ENCODE data around the gene DYNLRB2. TPM values are rescaled to one million over a fixed set of nuclear protein-coding genes. Genes with fewer than 3 reads are reported as not detected.

Gene DYNLRB2
- polyA plus RNA-seq (ENCODE audit: insufficient read length), result 0.89 TPM

DNA sequence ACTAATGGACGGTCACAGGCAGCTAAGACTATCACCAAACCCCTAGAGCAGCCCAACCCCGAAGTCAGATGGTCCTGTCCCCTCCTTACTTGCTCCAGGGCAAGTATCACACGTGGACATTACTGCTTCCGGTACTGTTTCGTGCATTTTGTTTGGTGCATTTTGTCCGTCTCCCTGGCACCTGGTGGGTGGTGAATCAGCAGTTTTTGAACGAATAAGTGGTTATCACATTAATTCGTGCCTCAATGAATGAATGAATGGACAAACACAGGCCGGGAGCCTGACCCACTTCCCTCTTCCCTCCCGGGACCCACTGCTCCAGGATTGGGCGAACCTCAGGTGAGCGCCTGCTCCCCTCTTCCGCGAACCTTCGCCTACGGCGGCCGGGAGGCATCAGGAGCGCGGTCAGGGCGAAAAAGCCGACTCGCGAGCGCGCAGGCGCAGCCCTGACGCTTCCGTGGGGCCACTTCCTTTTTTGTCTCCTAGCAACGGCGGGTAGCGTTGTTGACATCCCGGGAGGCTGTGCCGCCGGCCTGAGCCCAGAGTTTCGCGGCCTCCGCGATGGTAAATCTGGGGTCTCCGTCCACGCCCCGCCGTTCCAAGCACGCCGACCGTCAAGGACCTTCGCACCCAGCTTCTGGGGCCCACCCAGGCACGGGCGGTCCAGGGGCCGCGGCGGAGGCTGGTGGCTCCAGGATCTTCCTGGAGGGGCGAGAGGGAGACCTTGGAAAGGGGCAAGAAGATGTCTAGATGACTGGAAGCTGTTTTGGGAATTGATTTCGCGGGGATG lies at the start of gene DYNLRB2:
TSS of gene DYNLRB2 (plus strand) at position 478 of the 790 bp plus-strand sequence. CDS start at position 562, 84 bp downstream.
- DNase-seq (ENCODE audit: low read depth), result peak; percentile 88

GRCh38 chr16:80500116-80500859 lies 40.5 kb upstream of the DYNLRB2 start:
- DNase-seq (ENCODE audit: low read depth), result no peak

- no peak for DNase-seq (ENCODE audit: low read depth)
These were observed 39.8 kb upstream of the DYNLRB2 start for GRCh38 chr16:80500961-80501525.

DNA sequence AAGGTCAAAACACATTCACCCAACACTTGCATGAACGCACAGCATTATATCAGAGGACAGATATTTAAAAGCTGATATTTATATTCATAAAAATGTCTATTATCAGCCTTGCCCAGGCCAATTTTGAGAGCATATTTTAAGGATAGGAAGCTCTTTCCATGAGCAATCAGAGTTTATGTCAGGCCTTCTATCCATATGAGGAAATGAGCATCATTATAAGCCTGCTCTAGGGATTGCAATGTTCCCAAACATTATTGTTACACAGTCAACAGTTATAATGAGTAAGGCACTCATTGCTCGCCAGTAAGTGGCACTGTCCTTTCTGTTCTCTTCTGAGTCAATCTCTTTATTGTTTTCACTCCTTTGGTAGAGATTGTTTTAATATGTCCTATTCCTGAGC lies 37.7 kb upstream of the DYNLRB2 start:
- no peak for DNase-seq (ENCODE audit: low read depth)

- no peak for DNase-seq (ENCODE audit: low read depth)
These were observed 33.3 kb upstream of the DYNLRB2 start for GRCh38 chr16:80507538-80507937.

DNA sequence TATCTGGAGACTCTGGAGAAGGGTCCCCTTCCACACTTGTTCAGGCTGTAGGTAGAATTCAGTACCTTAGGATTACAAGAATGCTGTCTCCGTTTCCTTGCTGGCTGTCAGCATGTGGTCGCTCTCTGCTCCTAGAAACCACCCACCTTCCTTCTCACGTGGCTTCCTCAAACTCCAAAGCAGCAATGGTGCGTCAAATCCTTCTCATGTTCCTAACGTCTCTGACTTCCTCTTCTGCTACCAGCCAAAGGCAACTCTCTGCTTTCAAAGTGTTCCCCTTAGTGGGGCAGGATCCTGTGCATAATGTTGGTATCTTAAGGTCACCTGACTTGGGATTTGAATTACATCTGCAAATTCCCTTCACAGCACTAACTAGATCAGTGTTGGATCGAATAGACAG lies 30.9 kb upstream of the DYNLRB2 start:
- no peak for DNase-seq (ENCODE audit: low read depth)

DNA sequence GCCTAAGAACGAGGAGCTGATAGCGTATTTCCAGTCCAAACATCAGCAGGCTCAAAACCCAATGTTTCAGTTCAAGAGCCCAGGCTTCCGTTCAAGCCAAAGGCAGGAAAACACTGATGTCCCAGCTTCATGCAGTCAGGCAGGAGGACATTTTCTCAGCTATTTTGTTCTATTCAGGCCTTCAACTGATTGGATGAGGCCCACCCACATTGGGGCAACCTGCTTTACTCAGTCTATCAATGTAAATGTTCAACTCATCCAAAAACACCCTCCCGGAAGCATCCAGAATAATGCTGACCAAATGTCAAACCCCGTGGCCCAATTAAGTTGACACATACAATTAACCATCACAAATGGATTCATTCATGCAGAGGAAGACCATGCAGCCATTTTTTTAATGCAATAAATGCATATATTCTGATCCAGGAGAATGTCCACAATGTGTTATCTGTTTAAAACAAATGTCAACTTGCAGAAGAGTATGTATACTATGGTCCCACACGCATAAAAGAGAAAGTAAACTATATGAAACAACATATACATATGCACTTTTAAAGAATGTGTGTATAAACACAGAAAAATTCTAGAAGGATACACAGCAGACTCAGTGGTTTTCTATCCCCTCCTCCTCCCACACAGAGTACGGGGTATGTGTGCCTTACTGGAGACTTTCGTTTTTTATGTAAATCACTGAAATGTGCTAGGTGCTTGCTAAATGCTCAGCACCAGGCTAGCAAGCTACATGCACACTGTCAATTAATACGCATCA lies 28.8 kb upstream of the DYNLRB2 start:
- no peak for DNase-seq (ENCODE audit: low read depth)

- no peak for DNase-seq (ENCODE audit: low read depth)
These were observed 28.3 kb upstream of the DYNLRB2 start for GRCh38 chr16:80512593-80512853.

GRCh38 chr16:80515374-80515773 lies 25.4 kb upstream of the DYNLRB2 start:
- no peak for DNase-seq (ENCODE audit: low read depth)

GRCh38 chr16:80517846-80518245 lies 22.9 kb upstream of the DYNLRB2 start:
- no peak for DNase-seq (ENCODE audit: low read depth)

GRCh38 chr16:80518436-80518835 lies 22.4 kb upstream of the DYNLRB2 start:
- DNase-seq (ENCODE audit: low read depth), result no peak

DNA sequence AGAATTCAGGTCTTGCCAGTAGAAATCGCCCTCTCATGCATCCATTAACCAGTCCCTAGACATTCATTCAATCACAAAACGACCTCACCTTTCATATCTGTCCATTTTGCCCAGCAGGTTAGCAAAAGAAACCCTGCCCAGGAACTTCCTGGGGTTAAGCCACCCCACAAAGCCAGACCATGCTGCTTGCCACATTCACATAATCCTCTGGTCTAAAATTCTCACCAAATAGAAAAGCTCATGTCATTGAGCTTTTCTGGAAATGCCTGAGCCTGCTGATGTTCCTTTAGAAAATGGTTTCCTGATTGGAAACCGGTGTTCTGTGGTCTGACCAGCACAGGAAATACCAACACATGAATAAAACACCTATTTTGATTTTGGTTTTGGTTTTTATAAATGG lies 21.6 kb upstream of the DYNLRB2 start:
- no peak for DNase-seq (ENCODE audit: low read depth)

DNA sequence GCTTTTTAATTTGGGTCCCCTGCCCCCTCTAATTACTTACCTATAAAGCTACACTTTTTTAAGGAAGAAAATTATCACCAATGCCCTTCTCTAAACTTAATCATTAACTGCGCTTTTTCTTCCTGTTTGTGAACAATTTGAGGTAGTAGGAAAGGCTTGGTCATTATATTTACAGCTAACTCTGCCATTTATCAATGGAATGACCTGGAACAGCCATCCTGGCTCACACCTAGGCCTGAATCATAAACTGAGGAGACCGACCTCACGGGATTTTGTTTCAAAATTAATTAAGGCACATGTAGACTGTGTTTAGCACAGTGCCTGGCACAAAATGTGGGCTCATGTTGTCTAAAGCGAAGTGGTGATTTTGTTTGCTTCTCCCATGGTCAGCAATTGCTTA lies 15.4 kb upstream of the DYNLRB2 start:
- no peak for DNase-seq (ENCODE audit: low read depth)

DNA sequence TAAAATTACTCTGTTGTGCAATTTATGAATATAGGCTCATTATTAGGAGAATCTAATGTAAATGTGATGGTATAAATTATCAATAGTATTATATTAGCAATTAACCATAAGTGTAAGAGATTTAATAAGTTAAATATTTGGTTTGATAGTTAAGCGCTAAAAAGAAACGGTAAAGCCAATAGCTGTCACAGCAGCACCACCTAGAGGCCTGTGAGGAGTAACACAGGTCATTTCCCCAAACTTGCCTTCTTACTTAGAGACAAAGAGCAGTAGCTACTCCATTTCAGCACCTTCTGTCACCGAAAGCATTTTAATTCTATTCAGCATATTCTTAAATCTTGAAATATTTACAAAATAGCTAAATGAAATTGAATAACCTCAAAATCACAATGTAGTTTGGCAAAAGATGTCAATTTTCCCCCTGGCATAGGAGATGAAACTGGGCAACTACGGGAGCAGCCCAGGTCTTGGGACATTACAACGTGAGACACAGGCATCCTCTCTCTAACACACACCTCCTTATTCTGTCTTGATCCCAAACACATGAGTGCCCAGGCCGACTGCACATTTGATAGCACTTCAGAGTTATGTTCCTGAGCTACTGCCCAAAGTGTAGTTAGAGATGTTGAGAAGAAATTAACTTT lies 14.3 kb upstream of the DYNLRB2 start:
- peak; percentile 25 for DNase-seq (ENCODE audit: low read depth)

DNA sequence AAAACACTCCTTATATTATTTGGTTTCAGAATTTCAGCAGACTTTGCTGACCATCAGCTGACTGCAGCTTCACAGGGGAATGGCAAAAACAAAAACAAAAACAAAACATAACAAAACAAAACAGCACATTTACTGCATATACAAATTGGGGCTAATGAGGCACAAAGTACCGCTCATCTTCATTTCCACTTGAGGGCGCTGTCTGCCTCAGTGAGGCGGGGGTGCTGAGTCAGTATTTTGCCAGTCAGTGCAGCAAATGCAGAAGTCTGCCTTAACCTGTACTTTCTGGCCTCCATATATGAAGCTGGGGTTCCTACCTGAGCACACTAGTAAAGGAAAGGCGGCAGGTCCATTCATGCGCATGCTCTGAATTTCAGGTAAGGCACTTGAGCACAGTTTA lies 13.5 kb upstream of the DYNLRB2 start:
- DNase-seq (ENCODE audit: low read depth), result no peak

DNA sequence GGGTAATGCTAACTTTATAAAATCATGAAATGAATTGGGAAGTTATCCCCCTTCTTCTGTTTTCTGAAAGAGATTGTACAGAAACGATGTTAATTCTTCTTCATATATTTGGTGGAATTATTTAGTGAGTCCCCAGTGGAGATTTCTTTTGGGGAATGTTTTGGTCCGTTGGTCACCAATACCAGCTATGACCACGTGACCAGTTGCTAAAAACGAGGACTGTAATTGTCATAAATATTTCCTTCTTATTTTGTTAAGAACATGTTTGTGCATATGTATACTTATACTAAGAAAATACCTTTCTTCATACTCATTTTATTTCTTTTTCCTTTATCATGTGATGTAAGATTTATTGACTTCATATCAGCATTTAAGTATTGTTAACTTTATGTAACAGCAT lies 10.3 kb upstream of the DYNLRB2 start:
- no peak for DNase-seq (ENCODE audit: low read depth)

DNA sequence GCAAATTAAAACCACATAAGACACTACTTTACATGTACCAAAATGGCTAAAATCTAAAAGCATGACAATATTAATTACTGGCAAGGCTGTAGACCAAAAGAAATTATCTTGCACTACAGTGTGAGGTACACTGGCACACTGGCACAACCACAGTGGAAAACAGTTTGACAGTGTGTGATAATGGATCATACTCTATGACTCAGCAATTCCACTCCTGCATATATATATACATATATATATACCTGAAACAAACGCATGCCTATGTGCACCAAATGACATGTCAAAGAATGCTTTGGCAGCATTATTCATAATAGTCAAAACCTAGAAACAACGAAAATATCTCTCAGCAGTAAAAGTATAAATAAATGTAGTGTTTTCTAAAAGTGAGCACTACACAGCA lies 4.6 kb upstream of the DYNLRB2 start:
- DNase-seq (ENCODE audit: low read depth), result no peak

DNA sequence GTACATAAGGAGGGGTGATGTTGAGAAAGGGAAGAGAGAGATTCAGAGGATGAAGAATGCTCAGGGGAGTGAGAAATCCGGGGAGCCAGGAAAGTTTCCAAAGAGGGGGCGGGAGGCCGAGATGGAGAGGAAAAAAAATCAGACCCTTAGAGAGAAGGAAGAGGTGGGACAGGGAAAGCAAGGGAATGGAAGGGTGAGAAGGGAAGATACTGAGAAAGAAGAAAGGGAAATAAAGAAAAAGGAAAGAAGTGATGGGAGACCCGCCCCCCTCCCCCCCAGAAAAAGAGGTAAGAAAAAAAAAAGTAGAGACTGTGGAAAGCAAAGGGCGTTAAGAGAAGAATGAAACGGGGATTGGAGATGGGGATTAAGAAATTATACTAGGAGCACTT lies 507 bp downstream of the DYNLRB2 start:
- DNase-seq (ENCODE audit: low read depth), result no peak

DNA sequence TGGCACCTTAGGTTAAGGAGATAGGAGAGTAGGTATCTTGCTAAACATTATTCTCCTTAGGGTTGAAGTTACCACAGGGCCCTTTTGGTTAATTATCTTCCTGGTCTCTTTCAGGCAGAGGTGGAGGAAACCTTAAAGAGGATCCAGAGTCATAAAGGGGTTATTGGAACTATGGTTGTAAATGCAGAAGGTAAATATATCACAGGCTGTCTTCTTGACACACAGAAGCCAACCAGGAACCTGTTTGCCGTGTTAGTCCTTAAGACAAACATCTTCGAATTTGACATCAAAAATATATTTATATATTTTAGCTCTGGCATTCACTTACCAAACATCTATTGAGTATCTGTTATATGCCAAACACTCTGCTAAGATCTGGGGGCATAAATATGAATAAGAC lies 2.4 kb downstream of the DYNLRB2 start:
- DNase-seq (ENCODE audit: low read depth), result no peak

DNA sequence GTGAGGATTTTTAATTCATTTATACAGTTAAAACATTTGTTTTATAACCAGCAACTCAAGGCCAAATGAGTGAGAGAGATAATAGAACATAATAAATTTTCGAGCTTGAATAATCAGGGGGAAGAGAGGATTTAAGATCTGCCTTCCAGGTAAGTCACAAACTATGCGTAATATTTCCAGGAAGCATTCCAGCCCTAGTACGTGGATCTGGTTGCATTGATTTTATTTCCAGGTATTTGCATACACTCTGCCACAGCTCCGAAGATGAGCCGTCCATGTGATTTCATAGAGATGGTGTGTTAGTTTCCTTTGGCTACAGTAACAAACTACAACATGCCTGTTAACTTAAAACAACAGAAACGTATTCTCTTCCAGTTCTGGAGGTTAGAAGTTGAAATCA lies 3.5 kb downstream of the DYNLRB2 start:
- no peak for DNase-seq (ENCODE audit: low read depth)

DNA sequence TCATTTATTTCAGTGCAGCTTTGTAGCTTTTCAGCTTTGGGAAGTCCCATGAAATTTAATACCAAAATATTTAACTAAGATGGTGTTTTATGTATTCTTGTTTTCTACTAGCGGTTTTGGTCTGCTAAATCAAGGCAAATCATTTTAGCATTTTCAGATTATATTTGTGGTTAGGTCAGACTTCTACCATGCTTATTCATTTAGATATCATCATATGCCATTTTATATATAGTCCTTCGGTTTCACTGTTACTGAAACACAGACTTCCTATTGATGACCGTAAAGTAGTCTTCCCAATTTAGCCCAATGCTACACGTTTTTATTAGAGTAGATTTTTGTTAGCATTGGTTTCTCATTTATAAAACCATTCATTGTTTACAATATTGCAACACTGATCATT lies 5.5 kb downstream of the DYNLRB2 start:
- no peak for DNase-seq (ENCODE audit: low read depth)

DNA sequence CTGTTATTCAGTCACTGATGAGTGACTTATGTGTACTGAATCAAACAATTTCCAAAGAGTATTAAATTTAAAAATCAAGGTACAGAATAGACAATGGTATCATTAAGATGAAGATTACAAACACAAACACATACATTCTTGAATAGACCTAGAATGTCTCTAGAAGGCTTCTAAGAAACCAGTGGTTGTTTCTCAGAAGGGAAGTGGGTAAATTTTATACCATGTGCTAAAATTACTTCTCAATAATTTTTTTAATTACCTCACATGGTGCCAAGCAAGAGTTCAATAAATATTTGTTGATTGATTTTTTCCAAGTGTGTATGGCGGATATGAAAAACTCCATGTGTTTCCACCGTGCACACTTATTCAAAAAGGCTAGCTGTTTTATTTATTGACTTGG lies 6.4 kb downstream of the DYNLRB2 start:
- no peak for DNase-seq (ENCODE audit: low read depth)

Measured in forelimb muscle (tissue), 1 donor.